Measurements from ENCODE around the gene TSTD1. TPM values are rescaled to one million over a fixed set of nuclear protein-coding genes. Genes with fewer than 3 reads are reported as not detected.

Gene TSTD1
- total RNA-seq, 1 experiment from 2014 or later: 116 TPM

GRCh38 chr1:161071886-161072371 is 33.2 kb upstream of the TSTD1 start:
- POLR2A ChIA-PET: interaction anchor here (0.6 kb wide), 1 partner anchor 44 kb away, joined by 3 read pairs; no protein-coding TSS in a partner anchor
- RAD21 ChIA-PET (ENCODE audit: low non-redundant PET in 1 of 2, low total read pairs in 2 of 2, uncharacterized antibody in 2 of 2, unreplicated experiment in 2 of 2): interaction anchor here in 1 of 2 experiments (1.2 kb wide), 1 partner anchor 80 kb away, joined by 5 read pairs; no protein-coding TSS in a partner anchor

DNA sequence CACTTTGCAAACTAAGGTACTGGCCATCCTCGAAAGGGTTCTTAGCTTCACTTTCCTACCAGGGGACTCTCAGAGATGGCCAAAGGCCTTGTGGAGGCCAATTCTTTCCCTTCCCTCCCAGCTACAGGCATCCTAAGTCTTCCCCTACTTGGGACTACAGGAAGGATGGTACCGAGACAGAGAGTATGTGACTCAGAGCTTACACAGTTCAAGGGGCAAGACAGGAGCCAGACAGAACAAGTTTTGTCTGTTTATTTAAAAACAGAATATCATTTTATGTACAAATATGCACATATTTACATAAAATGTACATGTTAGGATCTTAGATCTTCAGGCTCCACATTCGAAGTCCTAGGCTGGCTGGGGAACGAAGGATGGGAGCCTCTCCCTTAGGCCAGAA is 32.0 kb upstream of the TSTD1 start:
- Histone ChIP-seq H3K9ac (ENCODE audit: low read length) (no peak overlapping the region), H3K9me2 (ENCODE audit: insufficient read depth) (no peaks in the 10 kb centered on the region), H4K20me1 (ENCODE audit: insufficient read depth) (no peaks in the 10 kb centered on the region), H3K4me1 (ENCODE audit: control insufficient read depth in 1 of 2, insufficient read depth in 2 of 2, low read length in 2 of 2) (peaks cover 0 to 37% of the 10 kb centered on the region in 2 experiments; a peak in 2 of 4 replicates), H3K27ac (ENCODE audit: low read depth, low read length) (no peak overlapping the region), H3K4me3 (replicated peaks in 1 of 2; ENCODE audit: low read depth in 1 of 2, low read length in 2 of 2) (no peak overlapping the region), H3K36me3 (ENCODE audit: control insufficient read depth in 1 of 2, insufficient read depth in 2 of 2, low read length in 2 of 2) (no peaks in the 10 kb centered on the region), H3K79me2 (ENCODE audit: insufficient read depth, low read length) (no peaks in the 10 kb centered on the region), H3K27me3 (ENCODE audit: insufficient read depth, low read length) (no peaks in the 10 kb centered on the region), H3K9me3 (ENCODE audit: control insufficient read depth in 1 of 2, insufficient read depth in 1 of 2, low read depth in 1 of 2, low read length in 2 of 2) (no peaks in the 10 kb centered on the region), H2AFZ (ENCODE audit: low read depth, low read length, poor library complexity, severe bottlenecking) (no peak overlapping the region), H3K4me2 (ENCODE audit: low read length) (no peak overlapping the region)
- RAD21 ChIA-PET (ENCODE audit: low non-redundant PET in 1 of 2, low total read pairs in 2 of 2, uncharacterized antibody in 2 of 2, unreplicated experiment in 2 of 2): no interaction called here
- no TSS peak for BruUV-seq (replicated peaks)
- POLR2A ChIA-PET: no interaction called here
- DNase-seq (ENCODE audit: low read depth, low spot score) (no peak), ATAC-seq (no peak)
- TF ChIP-seq JUND (IDR thresholded peaks at IDR 0.05): no peak
- TF ChIP-seq POLR2A (IDR thresholded peaks at IDR 0.05; ENCODE audit: borderline replicate concordance, extremely low read depth, insufficient read depth, insufficient read length): no peak
- no peak for TF ChIP-seq POLR2AphosphoS5 (IDR thresholded peaks at IDR 0.05; ENCODE audit: low read depth, low read length)
- TF ChIP-seq ZNF274 (IDR thresholded peaks at IDR 0.05; ENCODE audit: low read depth, low read length): no peak
- TF ChIP-seq ZFX (IDR thresholded peaks at IDR 0.05): no peak
- TF ChIP-seq ELF1 (IDR thresholded peaks at IDR 0.05; ENCODE audit: borderline replicate concordance, low read depth): no peak
- no peak for TF ChIP-seq YY1 (IDR thresholded peaks at IDR 0.05; ENCODE audit: extremely low read depth, insufficient replicate concordance, low read depth, low read length)
- TF ChIP-seq, protein P1, sequence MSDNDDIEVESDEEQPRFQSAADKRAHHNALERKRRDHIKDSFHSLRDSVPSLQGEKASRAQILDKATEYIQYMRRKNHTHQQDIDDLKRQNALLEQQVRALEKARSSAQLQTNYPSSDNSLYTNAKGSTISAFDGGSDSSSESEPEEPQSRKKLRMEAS (IDR thresholded peaks at IDR 0.05): no peak
- intact Hi-C loops (cut with micrococcal nuclease): no loop called here
- CTCF ChIA-PET: interaction anchor here (1.0 to 3.1 kb wide), 3 partner anchors 25 to 69 kb away, joined by 3 to 25 read pairs (median 11); partner anchors contain the start of genes KLHDC9 and USF1

More at GRCh38 chr1:161071886-161072371, 33.2 kb upstream of the TSTD1 start:
- BruUV-seq (replicated peaks): no TSS peak
- Histone ChIP-seq H3K9ac (ENCODE audit: low read length) (no peak overlapping the region), H3K9me3 (ENCODE audit: control insufficient read depth in 1 of 2, insufficient read depth in 1 of 2, low read depth in 1 of 2, low read length in 2 of 2) (no peaks in the 10 kb centered on the region), H3K4me3 (replicated peaks in 1 of 2; ENCODE audit: low read depth in 1 of 2, low read length in 2 of 2) (no peak overlapping the region), H3K27me3 (ENCODE audit: insufficient read depth, low read length) (no peaks in the 10 kb centered on the region), H4K20me1 (ENCODE audit: insufficient read depth) (no peaks in the 10 kb centered on the region), H2AFZ (ENCODE audit: low read depth, low read length, poor library complexity, severe bottlenecking) (no peak overlapping the region), H3K79me2 (ENCODE audit: insufficient read depth, low read length) (no peaks in the 10 kb centered on the region), H3K9me2 (ENCODE audit: insufficient read depth) (no peaks in the 10 kb centered on the region), H3K4me1 (ENCODE audit: control insufficient read depth in 1 of 2, insufficient read depth in 2 of 2, low read length in 2 of 2) (peaks cover 0 to 46% of the 10 kb centered on the region in 2 experiments; a peak in 2 of 4 replicates), H3K4me2 (ENCODE audit: low read length) (no peak overlapping the region), H3K36me3 (ENCODE audit: control insufficient read depth in 1 of 2, insufficient read depth in 2 of 2, low read length in 2 of 2) (no peaks in the 10 kb centered on the region), H3K27ac (ENCODE audit: low read depth, low read length) (no peak overlapping the region)
- CTCF ChIA-PET: interaction anchor here (0.6 to 3.1 kb wide), 14 partner anchors 11 to 94 kb away, joined by 3 to 25 read pairs (median 3); partner anchors contain the start of genes KLHDC9, PPOX and USF1
- TF ChIP-seq POLR2A (IDR thresholded peaks at IDR 0.05; ENCODE audit: borderline replicate concordance, extremely low read depth, insufficient read depth, insufficient read length): no peak
- TF ChIP-seq RAD21 (IDR thresholded peaks at IDR 0.05; ENCODE audit: low read depth): peak; percentile 90
- TF ChIP-seq, protein P2, sequence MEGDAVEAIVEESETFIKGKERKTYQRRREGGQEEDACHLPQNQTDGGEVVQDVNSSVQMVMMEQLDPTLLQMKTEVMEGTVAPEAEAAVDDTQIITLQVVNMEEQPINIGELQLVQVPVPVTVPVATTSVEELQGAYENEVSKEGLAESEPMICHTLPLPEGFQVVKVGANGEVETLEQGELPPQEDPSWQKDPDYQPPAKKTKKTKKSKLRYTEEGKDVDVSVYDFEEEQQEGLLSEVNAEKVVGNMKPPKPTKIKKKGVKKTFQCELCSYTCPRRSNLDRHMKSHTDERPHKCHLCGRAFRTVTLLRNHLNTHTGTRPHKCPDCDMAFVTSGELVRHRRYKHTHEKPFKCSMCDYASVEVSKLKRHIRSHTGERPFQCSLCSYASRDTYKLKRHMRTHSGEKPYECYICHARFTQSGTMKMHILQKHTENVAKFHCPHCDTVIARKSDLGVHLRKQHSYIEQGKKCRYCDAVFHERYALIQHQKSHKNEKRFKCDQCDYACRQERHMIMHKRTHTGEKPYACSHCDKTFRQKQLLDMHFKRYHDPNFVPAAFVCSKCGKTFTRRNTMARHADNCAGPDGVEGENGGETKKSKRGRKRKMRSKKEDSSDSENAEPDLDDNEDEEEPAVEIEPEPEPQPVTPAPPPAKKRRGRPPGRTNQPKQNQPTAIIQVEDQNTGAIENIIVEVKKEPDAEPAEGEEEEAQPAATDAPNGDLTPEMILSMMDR (IDR thresholded peaks at IDR 0.05 in 2 of 3, conservative IDR thresholded peaks at IDR 0.05 in 1 of 3; ENCODE audit: borderline replicate concordance in 1 of 3, insufficient read depth in 1 of 3, low read depth in 2 of 3, low read length in 2 of 3): peak; percentile 57 to 88 (median 70)
- ATAC-seq (peak; percentile 66), DNase-seq (ENCODE audit: low read depth, low spot score) (peak; percentile 29)
- intact Hi-C loops (cut with micrococcal nuclease): loop anchor here (1.0 kb wide), 1 partner anchor 25 kb away; no protein-coding TSS in a partner anchor
